GM12891 (cell line): ENCODE data around the gene CNTLN. TPM values are rescaled to one million over a fixed set of nuclear protein-coding genes. Genes with fewer than 3 reads are reported as not detected.

ENCODE experiments used
- DNase-seq: peaks from one replicate; pipeline ENCODE4 v3.0.0; 2011; ENCODE audit warnings: low spot score; ENCODE audit not compliant: insufficient read length
- FAIRE-seq: peaks from 2 replicates; lab custom pipeline; 2011; peaks lifted over from hg19 to GRCh38; lab: Jason Lieb, UNC
- PAX5 ChIP-seq: IDR thresholded peaks from 2 replicates; pipeline ENCODE4 v1.6.1; 2011; ENCODE audit warnings: low read length, moderate library complexity, mild to moderate bottlenecking; ENCODE audit not compliant: insufficient read depth, severe bottlenecking
- POLR2A ChIP-seq: IDR thresholded peaks from 2 replicates; pipeline ENCODE4 v1.6.1; 2011; ENCODE audit warnings: low read depth, low read length, control low read depth
- POLR2AphosphoS5 ChIP-seq: IDR thresholded peaks from 2 replicates; pipeline ENCODE4 v1.6.1; 2011; ENCODE audit warnings: low read depth, low read length, control low read depth
- POU2F2 ChIP-seq: IDR thresholded peaks from 2 replicates; pipeline ENCODE4 v1.6.1; 2011; ENCODE audit warnings: low read depth, mild to moderate bottlenecking, control low read depth, low read length, moderate library complexity
- SPI1 ChIP-seq: IDR thresholded peaks from 2 replicates; pipeline ENCODE4 v1.6.1; 2011; ENCODE audit warnings: low read depth, low read length, control low read depth
- TAF1 ChIP-seq: IDR thresholded peaks from 2 replicates; pipeline ENCODE4 v1.6.1; 2011; ENCODE audit warnings: low read depth, low read length, control low read depth
- polyA plus RNA-seq: library from polyadenylated mRNA; unstranded; fragments of >200 nt; gene quantifications from one replicate; pipeline ENCODE4 v1.2.1, GENCODE V29; 2012; ENCODE audit warnings: low read depth, missing spikeins, inconsistent platforms; ENCODE audit not compliant: missing spikeins

Gene CNTLN, protein sequence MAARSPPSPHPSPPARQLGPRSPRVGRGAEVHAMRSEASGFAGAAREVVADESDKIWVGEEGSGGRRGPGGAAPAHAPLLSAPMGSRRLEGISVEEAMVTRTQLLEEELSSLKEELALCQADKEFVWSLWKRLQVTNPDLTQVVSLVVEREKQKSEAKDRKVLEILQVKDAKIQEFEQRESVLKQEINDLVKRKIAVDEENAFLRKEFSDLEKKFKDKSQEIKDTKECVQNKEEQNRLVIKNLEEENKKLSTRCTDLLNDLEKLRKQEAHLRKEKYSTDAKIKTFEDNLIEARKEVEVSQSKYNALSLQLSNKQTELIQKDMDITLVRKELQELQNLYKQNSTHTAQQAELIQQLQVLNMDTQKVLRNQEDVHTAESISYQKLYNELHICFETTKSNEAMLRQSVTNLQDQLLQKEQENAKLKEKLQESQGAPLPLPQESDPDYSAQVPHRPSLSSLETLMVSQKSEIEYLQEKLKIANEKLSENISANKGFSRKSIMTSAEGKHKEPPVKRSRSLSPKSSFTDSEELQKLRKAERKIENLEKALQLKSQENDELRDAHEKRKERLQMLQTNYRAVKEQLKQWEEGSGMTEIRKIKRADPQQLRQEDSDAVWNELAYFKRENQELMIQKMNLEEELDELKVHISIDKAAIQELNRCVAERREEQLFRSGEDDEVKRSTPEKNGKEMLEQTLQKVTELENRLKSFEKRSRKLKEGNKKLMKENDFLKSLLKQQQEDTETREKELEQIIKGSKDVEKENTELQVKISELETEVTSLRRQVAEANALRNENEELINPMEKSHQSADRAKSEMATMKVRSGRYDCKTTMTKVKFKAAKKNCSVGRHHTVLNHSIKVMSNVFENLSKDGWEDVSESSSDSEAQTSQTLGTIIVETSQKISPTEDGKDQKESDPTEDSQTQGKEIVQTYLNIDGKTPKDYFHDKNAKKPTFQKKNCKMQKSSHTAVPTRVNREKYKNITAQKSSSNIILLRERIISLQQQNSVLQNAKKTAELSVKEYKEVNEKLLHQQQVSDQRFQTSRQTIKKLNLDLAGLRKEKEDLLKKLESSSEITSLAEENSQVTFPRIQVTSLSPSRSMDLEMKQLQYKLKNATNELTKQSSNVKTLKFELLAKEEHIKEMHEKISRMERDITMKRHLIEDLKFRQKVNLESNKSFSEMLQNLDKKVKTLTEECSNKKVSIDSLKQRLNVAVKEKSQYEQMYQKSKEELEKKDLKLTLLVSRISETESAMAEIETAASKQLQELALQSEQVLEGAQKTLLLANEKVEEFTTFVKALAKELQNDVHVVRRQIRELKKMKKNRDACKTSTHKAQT (N-terminal part only)
- polyA plus RNA-seq: 4.1 TPM

DNA sequence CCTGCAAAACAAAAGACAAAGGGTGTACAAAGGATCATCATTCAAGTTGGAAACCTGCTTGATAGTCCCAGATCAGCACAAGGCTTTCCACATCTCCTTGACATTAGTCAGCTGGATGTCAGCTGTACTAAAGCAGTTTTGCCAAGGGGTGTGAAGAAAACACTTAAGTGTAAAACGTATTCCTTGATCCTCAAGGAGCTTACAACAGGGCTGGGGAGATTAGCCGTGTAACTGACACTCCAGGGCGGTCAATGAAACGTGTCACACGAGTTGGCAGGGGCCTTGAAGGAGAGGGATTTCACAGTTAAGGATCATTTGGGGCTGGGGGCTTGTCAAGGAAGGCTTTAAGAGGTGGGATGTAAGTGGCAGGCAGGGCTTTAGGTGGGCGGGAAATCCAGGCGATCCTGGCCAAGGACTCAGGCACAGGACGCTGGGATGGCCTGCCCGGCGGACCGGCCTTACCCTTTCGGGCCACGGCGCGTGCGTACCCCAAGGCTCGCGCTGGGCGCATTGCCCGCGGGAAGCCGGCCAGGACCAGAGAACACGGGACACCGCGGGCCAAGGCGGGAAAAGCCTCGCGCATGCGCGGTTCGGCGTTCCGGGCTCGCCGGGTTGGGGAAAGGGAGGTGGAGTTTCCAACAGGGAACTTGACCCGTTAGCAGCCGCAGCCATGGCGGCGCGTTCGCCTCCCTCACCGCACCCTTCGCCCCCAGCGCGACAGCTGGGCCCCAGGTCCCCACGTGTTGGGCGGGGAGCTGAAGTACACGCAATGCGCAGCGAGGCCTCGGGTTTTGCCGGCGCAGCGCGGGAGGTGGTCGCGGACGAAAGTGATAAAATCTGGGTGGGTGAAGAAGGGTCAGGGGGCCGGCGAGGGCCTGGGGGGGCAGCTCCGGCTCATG is at the start of gene CNTLN:
TSS of gene CNTLN (plus strand) at position 645 of the 899 bp plus-strand sequence. CDS start at position 671, 26 bp downstream.
- DNase-seq: peak; percentile 85
- FAIRE-seq: peak; percentile 98
- TF ChIP-seq POU2F2 (peak; percentile 45; the same call in 1 of the 2 replicates), POLR2A (peak; percentile 81), PAX5 (no peak), POLR2AphosphoS5 (peak; percentile 76), SPI1 (no peak), TAF1 (peak; percentile 50; the same call in 1 of the 2 replicates)

DNA sequence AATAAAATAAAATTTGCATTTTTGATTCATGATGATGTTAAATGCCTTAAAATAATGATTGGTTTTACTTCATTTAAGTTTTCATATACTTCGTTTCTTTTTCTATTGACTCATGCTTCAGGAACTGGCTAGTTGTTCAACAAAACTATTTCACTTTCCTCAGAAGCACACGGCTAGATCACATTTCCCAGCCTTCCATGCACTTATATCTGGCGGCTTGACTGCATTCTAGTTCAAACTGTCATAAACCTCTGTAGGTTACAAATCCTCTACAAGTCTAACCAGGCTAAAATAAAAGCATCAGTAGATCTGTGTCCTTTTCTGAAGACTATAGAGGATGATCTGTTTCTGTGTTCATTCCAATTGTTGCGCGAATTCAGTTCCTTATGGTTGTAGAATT is 46.3 kb upstream of the CNTLN start:
- no peak for DNase-seq
- TF ChIP-seq POU2F2: no peak
- TF ChIP-seq POLR2A: no peak
- no peak for TF ChIP-seq SPI1
- TF ChIP-seq POLR2AphosphoS5: no peak
- TF ChIP-seq TAF1: no peak
- TF ChIP-seq PAX5: no peak
- FAIRE-seq: no peak

DNA sequence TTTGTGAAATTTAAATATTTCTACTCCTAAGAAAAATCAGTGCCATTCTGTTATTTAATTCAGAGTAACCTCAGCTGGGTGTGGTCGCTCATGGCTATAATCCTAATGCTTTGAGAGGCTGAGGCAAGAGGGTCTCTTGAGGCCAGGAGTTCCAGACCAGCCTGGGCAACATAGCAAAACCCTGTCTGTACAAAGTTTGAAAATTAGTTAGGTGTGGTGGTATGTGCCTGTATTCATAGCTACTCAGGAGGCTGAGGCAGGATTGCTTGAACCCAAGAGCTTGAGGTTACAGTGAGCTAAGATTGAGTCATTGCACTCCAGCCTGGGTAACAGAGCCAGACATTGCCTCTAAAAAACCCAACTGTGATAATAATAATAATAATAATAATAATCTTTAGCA is 44.8 kb upstream of the CNTLN start:
- TF ChIP-seq SPI1 (no peak), POLR2AphosphoS5 (no peak), POLR2A (no peak), TAF1 (no peak), POU2F2 (no peak), PAX5 (no peak)
- no peak for FAIRE-seq
- DNase-seq: no peak

DNA sequence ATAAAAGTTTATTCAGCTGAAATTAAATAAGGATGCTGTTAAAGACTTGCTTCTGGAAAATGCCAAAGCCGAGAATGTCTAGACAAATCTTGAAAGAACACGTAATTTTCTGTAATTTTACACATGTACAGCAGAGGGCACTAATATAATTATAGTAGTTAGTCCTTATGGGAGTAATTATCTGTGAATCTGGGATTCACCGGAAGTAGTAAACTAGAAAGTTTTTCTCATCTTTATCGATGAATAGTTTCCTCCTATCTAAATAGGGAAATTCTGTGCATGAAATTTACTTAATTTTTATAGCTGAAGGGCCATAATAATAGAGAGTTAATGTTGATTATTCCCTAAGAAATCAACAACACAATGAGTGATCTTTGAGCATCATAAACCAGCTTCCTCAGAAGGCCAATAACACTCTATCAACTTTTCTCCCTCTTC is 18.4 kb upstream of the CNTLN start:
- TF ChIP-seq TAF1 (no peak), PAX5 (no peak), POLR2A (no peak), POLR2AphosphoS5 (no peak), POU2F2 (no peak), SPI1 (no peak)
- DNase-seq (no peak), FAIRE-seq (no peak)

DNA sequence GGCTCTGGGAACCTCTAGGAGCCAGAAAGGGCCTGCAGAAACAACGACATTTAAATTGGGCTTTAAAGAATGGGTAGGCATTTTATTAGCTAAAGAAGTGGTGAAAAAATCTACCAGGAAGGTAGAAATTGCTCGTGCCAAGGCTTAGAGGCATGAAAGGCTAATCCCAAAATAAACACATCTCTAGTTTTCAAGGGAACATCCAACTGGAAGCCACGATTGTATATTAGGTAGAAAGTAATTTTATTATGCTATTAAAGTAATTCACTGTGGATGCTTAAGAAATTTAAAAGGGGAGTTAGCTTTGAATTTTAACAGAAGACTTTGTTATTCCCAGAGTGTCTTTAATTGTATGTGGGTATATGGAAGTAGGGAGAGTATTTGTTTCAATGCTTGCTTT is 17.5 kb upstream of the CNTLN start:
- no peak for FAIRE-seq
- DNase-seq: no peak
- TF ChIP-seq POU2F2 (no peak), POLR2A (no peak), SPI1 (no peak), TAF1 (no peak), PAX5 (no peak), POLR2AphosphoS5 (no peak)

DNA sequence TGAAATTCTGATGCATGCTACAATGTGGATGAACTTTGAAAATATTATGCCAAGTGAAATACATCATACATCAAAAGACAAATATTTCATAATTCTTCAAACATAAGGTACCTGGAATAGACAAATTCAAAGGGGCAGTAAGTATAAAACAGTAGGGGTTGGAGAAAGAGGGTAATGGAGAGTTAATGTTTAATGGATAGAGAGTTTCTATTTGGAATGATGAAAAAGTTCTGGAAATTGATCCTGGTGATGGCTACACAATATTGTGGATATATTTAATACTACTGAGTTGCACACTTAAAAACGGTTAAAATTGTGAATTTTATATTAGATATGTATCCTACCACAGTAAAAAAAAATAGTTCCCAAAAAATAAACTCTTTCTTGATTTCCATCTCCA is 14.6 kb upstream of the CNTLN start:
- no peak for FAIRE-seq
- no peak for TF ChIP-seq TAF1
- no peak for TF ChIP-seq POLR2AphosphoS5
- no peak for TF ChIP-seq SPI1
- TF ChIP-seq PAX5: no peak
- TF ChIP-seq POLR2A: no peak
- TF ChIP-seq POU2F2: no peak
- DNase-seq: no peak

DNA sequence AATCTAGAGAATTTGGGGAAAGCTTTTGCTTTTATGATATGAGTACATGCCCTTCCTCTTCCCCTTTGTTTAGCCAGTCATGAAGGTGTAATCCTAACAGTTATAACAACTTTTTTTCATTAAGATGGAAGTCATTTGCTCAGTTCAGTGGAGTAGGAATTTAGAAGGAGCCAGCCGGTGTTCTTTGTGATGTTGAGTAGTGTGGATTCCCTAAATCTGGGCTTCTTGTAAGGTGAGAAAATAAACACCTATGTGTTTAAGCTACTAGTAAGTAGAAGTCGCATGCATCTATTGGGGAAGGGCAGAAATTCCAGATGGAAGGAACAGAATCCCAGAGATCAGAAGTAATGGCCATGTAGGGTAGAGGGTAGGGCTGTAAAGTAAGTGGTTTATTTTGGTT is 13.6 kb upstream of the CNTLN start:
- FAIRE-seq: no peak
- no peak for TF ChIP-seq TAF1
- DNase-seq: no peak

DNA sequence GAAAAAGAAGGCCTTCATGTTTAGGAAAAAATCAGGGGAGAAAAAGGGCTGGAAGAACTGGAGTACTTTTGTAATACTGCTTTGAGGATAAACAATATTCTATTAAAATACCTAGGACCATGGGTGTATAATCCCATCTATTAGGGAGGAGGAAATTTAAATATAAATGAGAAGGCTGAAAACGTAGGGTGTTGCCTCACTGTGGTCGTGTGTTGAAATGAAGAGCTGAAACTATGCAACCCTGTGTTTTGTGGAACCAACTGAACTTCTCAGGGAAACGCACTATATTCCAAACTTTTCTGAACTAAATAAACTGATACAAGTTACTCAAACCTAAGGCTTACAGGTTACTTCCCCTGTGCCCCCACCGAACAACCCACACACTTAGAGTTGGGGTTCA is 4.5 kb upstream of the CNTLN start:
- FAIRE-seq: no peak
- DNase-seq: no peak
- TF ChIP-seq POLR2A: no peak
- no peak for TF ChIP-seq POU2F2
- TF ChIP-seq SPI1: no peak

DNA sequence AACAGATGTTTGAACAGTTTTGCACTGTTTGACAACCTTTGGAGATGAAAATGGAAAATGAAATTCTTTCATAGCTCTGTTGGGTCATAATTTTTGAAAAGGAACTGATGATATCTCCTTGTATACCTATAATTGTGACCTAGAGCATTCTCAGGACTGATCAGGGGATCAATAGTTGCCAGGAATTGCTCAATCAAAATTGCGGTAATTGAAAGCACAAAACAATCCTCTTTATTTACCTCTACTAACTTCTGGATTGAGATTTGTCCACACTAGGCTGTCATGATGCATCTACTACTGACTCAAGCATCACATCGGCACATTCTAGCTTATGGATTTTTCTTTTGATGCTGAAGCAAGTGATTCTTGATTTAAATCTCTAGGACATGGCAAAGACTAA is 4.1 kb upstream of the CNTLN start:
- no peak for FAIRE-seq
- no peak for TF ChIP-seq SPI1
- no peak for TF ChIP-seq POU2F2
- no peak for TF ChIP-seq PAX5
- no peak for TF ChIP-seq POLR2AphosphoS5
- no peak for TF ChIP-seq POLR2A
- no peak for TF ChIP-seq TAF1
- no peak for DNase-seq
